ENCODE measurements around the gene SCRT2. TPM values are rescaled to one million over a fixed set of nuclear protein-coding genes. Genes with fewer than 3 reads are reported as not detected.

The SCRT2 gene
- total and polyA plus RNA-seq, 2 of the 4 experiments (the other 2 are of a cell fraction): not detected

DNA sequence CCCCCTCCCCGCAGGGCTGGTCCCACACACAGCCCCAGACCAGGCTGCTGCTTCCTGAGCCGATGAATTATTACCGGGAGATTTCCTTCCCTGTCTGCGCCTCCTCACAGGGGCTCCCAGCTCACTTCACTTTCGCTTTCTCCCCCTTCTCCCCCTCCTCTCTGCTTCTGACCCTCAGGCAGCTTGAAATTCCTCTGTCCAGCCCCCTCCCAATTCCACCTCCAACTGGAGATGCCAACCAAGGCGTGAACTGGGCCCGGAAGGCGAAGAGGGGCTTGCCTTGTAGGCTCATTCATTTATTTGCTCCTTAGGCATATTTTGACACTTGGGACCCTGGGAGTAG, 63.8 kb downstream of the SCRT2 start:
- H2BK120ac ChIP-seq (ENCODE audit: low read depth, low read length): no peak overlapping the region
- no peak overlapping the region for H3K23ac ChIP-seq (ENCODE audit: low read depth, low read length)
- no peak overlapping the region for H2AK9ac ChIP-seq (replicated peaks; ENCODE audit: low read depth, low read length, poor library complexity)
- no peak overlapping the region for H2AK5ac ChIP-seq (ENCODE audit: low read depth, low read length)
- H3K79me1 ChIP-seq (ENCODE audit: low read depth in 1 of 2, low read length in 2 of 2): no peaks in the 10 kb centered on the region
- H2BK15ac ChIP-seq (ENCODE audit: low read depth, low read length): no peak overlapping the region
- no peak overlapping the region for H3K18ac ChIP-seq (ENCODE audit: low read depth, low read length)
- POLR2A ChIA-PET (ENCODE audit: unreplicated experiment): interaction anchor here (0.5 kb wide), 1 partner anchor 80 kb away, joined by 14 read pairs; no protein-coding TSS in a partner anchor
- no peak overlapping the region for H3K4ac ChIP-seq (ENCODE audit: low read depth, low read length)
- in situ Hi-C loops (cut with MboI; ENCODE audit: low sequenced_read_pairs) (no loop called here), dilution Hi-C loops (cut with HindIII; ENCODE audit: low sequenced_read_pairs, unreplicated experiment) (no loop called here), intact Hi-C loops (cut with micrococcal nuclease) (no loop called here)
- H2BK20ac ChIP-seq (ENCODE audit: low read depth, low read length): no peak overlapping the region
- no peak overlapping the region for H3K56ac ChIP-seq (ENCODE audit: extremely low read depth, insufficient read depth, low read length)
- CTCF ChIA-PET: interaction anchor here (0.6 kb wide), 1 partner anchor 1374 kb away, joined by 3 read pairs; no protein-coding TSS in a partner anchor
- ATAC-seq (ENCODE audit: low read depth) (no peak), DNase-seq (no peak)
- H3K27me3 ChIP-seq (ENCODE audit: control insufficient read depth, insufficient read depth, low read length): peaks cover 74% of the 10 kb centered on the region
- H2AFZ ChIP-seq (replicated peaks; ENCODE audit: low read length, poor library complexity): no peak overlapping the region
- no peak overlapping the region; the same call in 1 of the 2 replicates for H3K4me2 ChIP-seq (ENCODE audit: low read depth, low read length)
- no TSS peak for BruUV-seq (replicated peaks)
- no peaks in the 10 kb centered on the region for H3K4me1 ChIP-seq (ENCODE audit: control insufficient read depth, insufficient read depth, low read length)
- H3K27ac ChIP-seq (ENCODE audit: insufficient read depth, low read length): no peak overlapping the region
- no peak overlapping the region for H3K9ac ChIP-seq (ENCODE audit: low read depth, low read length)
- no peak overlapping the region for H3K4me3 ChIP-seq (ENCODE audit: insufficient read depth, low read depth, low read length)
- WGBS, 2 experiments (ENCODE audit: extremely low coverage in 2 of 2, insufficient read length in 1 of 2): no CpG with 5 or more reads among the region's 8 CpGs
- H4K91ac ChIP-seq (ENCODE audit: insufficient read depth, low read depth, low read length): no peak overlapping the region
- H4K5ac ChIP-seq (ENCODE audit: low read depth, low read length): no peak overlapping the region
- 0 out of 2 replicates have a peak, but pooled peaks cover 1% of the 10 kb centered on the region for H3K9me3 ChIP-seq (ENCODE audit: control insufficient read depth, insufficient read depth, low read length)
- no peaks in the 10 kb centered on the region for H3K36me3 ChIP-seq (ENCODE audit: control insufficient read depth, insufficient read depth, low read length)
- H2BK5ac ChIP-seq (ENCODE audit: low read depth, low read length, poor library complexity, severe bottlenecking): no peak overlapping the region
- H3K9me1 ChIP-seq (ENCODE audit: insufficient read depth, low read length): no peaks in the 10 kb centered on the region
- H4K8ac ChIP-seq (ENCODE audit: low read depth in 2 of 2, low read length in 2 of 2): no peak overlapping the region
- H3K14ac ChIP-seq (replicated peaks; ENCODE audit: low read depth, low read length): no peak overlapping the region
- TF ChIP-seq POLR2A (IDR thresholded peaks at IDR 0.05; ENCODE audit: low read depth, low read length) (no peak), RFX5 (IDR thresholded peaks at IDR 0.05; ENCODE audit: low read depth, low read length) (no peak), MAFK (IDR thresholded peaks at IDR 0.05; ENCODE audit: low read depth, low read length) (no peak), FOS (IDR thresholded peaks at IDR 0.05; ENCODE audit: low read depth, low read length) (no peak), RAD21 (IDR thresholded peaks at IDR 0.05; ENCODE audit: low read length) (no peak), SMC3 (IDR thresholded peaks at IDR 0.05; ENCODE audit: low read depth, low read length) (no peak), NFE2L2 (IDR thresholded peaks at IDR 0.05; ENCODE audit: low read depth, low read length) (no peak), CEBPB (IDR thresholded peaks at IDR 0.05; ENCODE audit: low read depth, low read length) (no peak), CHD1 (IDR thresholded peaks at IDR 0.05; ENCODE audit: low read depth, low read length) (no peak), MAZ (IDR thresholded peaks at IDR 0.05; ENCODE audit: borderline replicate concordance, low read depth, low read length) (no peak)
- TF ChIP-seq, protein P1, sequence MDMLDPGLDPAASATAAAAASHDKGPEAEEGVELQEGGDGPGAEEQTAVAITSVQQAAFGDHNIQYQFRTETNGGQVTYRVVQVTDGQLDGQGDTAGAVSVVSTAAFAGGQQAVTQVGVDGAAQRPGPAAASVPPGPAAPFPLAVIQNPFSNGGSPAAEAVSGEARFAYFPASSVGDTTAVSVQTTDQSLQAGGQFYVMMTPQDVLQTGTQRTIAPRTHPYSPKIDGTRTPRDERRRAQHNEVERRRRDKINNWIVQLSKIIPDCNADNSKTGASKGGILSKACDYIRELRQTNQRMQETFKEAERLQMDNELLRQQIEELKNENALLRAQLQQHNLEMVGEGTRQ (IDR thresholded peaks at IDR 0.05; ENCODE audit: low read depth, low read length): no peak
- TF ChIP-seq, protein P2, sequence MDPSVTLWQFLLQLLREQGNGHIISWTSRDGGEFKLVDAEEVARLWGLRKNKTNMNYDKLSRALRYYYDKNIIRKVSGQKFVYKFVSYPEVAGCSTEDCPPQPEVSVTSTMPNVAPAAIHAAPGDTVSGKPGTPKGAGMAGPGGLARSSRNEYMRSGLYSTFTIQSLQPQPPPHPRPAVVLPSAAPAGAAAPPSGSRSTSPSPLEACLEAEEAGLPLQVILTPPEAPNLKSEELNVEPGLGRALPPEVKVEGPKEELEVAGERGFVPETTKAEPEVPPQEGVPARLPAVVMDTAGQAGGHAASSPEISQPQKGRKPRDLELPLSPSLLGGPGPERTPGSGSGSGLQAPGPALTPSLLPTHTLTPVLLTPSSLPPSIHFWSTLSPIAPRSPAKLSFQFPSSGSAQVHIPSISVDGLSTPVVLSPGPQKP (IDR thresholded peaks at IDR 0.05; ENCODE audit: borderline replicate concordance, low read depth, low read length): no peak
- H4K20me1 ChIP-seq (ENCODE audit: insufficient read depth, low read length): no peaks in the 10 kb centered on the region; the same call in 1 of the 2 replicates
